HepG2 (cell line): Measurements from ENCODE around the gene TUBB. TPM values are rescaled to one million over a fixed set of nuclear protein-coding genes. Genes with fewer than 3 reads are reported as not detected.
A peak's percentile ranks its signal among the peaks of the same experiment; 100 is the strongest.

Experiments used
- ETV6 ChIP-seq: sonication (generic); formaldehyde crosslinking; conservative IDR thresholded peaks from 2 replicates; pipeline ENCODE4 v1.4.0; 2020; ENCODE audit warnings: missing genetic modification reagents
- FOXC1 ChIP-seq: sonication (generic); formaldehyde crosslinking; IDR thresholded peaks from 2 replicates; pipeline ENCODE4 v1.8.0; 2022; ENCODE audit warnings: mild to moderate bottlenecking, missing genetic modification reagents, borderline replicate concordance
- GPBP1L1 ChIP-seq: sonication (generic); formaldehyde crosslinking; IDR thresholded peaks from 2 replicates; pipeline ENCODE4 v1.5.0; 2020; ENCODE audit warnings: mild to moderate bottlenecking, missing genetic modification reagents
- HBP1 ChIP-seq: IDR thresholded peaks from 2 replicates; pipeline ENCODE4 v1.6.1; 2016; ENCODE audit warnings: low read depth, control low read depth
- HNRNPH1 ChIP-seq: fragments of 200-400 bp; formaldehyde crosslinking; optimal IDR thresholded peaks from 2 replicates; pipeline ENCODE3; 2017; ENCODE audit warnings: mild to moderate bottlenecking, low read depth, low read length
- MTA3 ChIP-seq: sonication (generic); formaldehyde crosslinking; IDR thresholded peaks from 2 replicates; pipeline ENCODE4 v1.4.0; 2020; ENCODE audit warnings: missing genetic modification reagents
- PBX2 ChIP-seq: IDR thresholded peaks from 2 replicates; pipeline ENCODE4 v1.6.1; 2016; ENCODE audit warnings: control low read depth
- POLR2AphosphoS2 ChIP-seq: IDR thresholded peaks from 2 replicates; pipeline ENCODE4 v1.6.1; 2011; ENCODE audit warnings: low read depth, low read length, improper control_type of control experiment
- RFX5 ChIP-seq: IDR thresholded peaks from 2 replicates; pipeline ENCODE4 v1.6.1; 2011; ENCODE audit warnings: low read depth, low read length, improper control_type of control experiment
- SALL1 ChIP-seq: sonication (generic); formaldehyde crosslinking; IDR thresholded peaks from 2 replicates; pipeline ENCODE4 v1.8.0; 2022; ENCODE audit warnings: mild to moderate bottlenecking, missing genetic modification reagents
- SAP130 ChIP-seq: IDR thresholded peaks from 2 replicates; pipeline ENCODE4 v1.6.1; 2016; ENCODE audit warnings: low read depth
- SIN3A ChIP-seq: IDR thresholded peaks from 2 replicates; pipeline ENCODE4 v1.6.1; 2011; ENCODE audit warnings: low read depth, mild to moderate bottlenecking, control low read depth, low read length, borderline replicate concordance
- SP2 ChIP-seq: sonication (generic); formaldehyde crosslinking; IDR thresholded peaks from 2 replicates; pipeline ENCODE4 v1.5.1; 2020; ENCODE audit warnings: mild to moderate bottlenecking, missing genetic modification reagents
- TAF15 ChIP-seq: fragments of 200-400 bp; formaldehyde crosslinking; IDR thresholded peaks from one replicate; pipeline ENCODE4 v1.6.1; 2018; ENCODE audit warnings: mild to moderate bottlenecking, low read depth, low read length; ENCODE audit not compliant: poor library complexity, severe bottlenecking
- TARDBP ChIP-seq: sonication (generic); formaldehyde crosslinking; IDR thresholded peaks from 2 replicates; pipeline ENCODE4 v1.8.0; 2022; ENCODE audit warnings: mild to moderate bottlenecking, missing genetic modification reagents
- ZFP36 ChIP-seq: fragments of 150-350 bp; IDR thresholded peaks from 2 replicates; pipeline ENCODE4 v1.6.1; 2018; ENCODE audit warnings: borderline replicate concordance, low read length, low read depth; ENCODE audit not compliant: partially characterized antibody
- ZNF101 ChIP-seq: sonication (generic); formaldehyde crosslinking; IDR thresholded peaks from 2 replicates; pipeline ENCODE4 v1.4.0; 2020; ENCODE audit warnings: mild to moderate bottlenecking, low read depth, missing genetic modification reagents, borderline replicate concordance
- ZNF274 ChIP-seq: sonication (generic); formaldehyde crosslinking; IDR thresholded peaks from 2 replicates; pipeline ENCODE4 v1.5.1; 2020; ENCODE audit warnings: mild to moderate bottlenecking, missing genetic modification reagents
- ZNF512 ChIP-seq: sonication (generic); formaldehyde crosslinking; IDR thresholded peaks from 2 replicates; pipeline ENCODE4 v1.4.0; 2020; ENCODE audit warnings: mild to moderate bottlenecking, missing genetic modification reagents
- ZNF557 ChIP-seq: sonication (generic); formaldehyde crosslinking; IDR thresholded peaks from 2 replicates; pipeline ENCODE4 v1.4.0; 2020; ENCODE audit warnings: missing genetic modification reagents
- ZSCAN20 ChIP-seq: sonication (generic); formaldehyde crosslinking; IDR thresholded peaks from 2 replicates; pipeline ENCODE4 v1.4.0; 2020; ENCODE audit warnings: missing genetic modification reagents, mild to moderate bottlenecking, borderline replicate concordance
- ZSCAN29 ChIP-seq: sonication (generic); formaldehyde crosslinking; conservative IDR thresholded peaks from 2 replicates; pipeline ENCODE4 v1.4.0; 2020; ENCODE audit warnings: mild to moderate bottlenecking, missing genetic modification reagents
- polyA plus RNA-seq, 8 experiments: library from polyadenylated mRNA; depleted of rRNA in 3 of 8; stranded (reverse) in 7 of 8; unstranded in 1 of 8; fragments of >200 nt; fragmentation: Illumina TruSeq in 4 of 8; extraction: Trizol in 4 of 8; gene quantifications; 2 replicates each; pipeline versions ENCODE4 v1.2.1 to v1.2.3, GENCODE V29; 2011 to 2016; ENCODE audit warnings: low read depth in 4 of 8, missing spikeins in 1 of 8, mixed read lengths in 1 of 8; ENCODE audit not compliant: insufficient read depth in 1 of 8
- total RNA-seq, 5 experiments: library from RNA; depleted of rRNA; stranded (reverse); fragments of >200 nt; fragmentation: Illumina TruSeq; extraction: Trizol; gene quantifications; 2 replicates each; pipeline ENCODE4 v1.2.3, GENCODE V29; 2016; ENCODE audit warnings: low read depth in 1 of 5
- TF ChIP-seq, protein P1 (sequence below): sonication (generic); formaldehyde crosslinking; IDR thresholded peaks from 2 replicates; pipeline ENCODE4 v1.5.1; 2020; ENCODE audit warnings: mild to moderate bottlenecking, missing genetic modification reagents, borderline replicate concordance

TUBB gene
- total and polyA plus RNA-seq, 2 of the 13 experiments (the other 11 are each of a cell fraction or from before 2014, with no cell fraction given) = 911 to 1,163 TPM

DNA sequence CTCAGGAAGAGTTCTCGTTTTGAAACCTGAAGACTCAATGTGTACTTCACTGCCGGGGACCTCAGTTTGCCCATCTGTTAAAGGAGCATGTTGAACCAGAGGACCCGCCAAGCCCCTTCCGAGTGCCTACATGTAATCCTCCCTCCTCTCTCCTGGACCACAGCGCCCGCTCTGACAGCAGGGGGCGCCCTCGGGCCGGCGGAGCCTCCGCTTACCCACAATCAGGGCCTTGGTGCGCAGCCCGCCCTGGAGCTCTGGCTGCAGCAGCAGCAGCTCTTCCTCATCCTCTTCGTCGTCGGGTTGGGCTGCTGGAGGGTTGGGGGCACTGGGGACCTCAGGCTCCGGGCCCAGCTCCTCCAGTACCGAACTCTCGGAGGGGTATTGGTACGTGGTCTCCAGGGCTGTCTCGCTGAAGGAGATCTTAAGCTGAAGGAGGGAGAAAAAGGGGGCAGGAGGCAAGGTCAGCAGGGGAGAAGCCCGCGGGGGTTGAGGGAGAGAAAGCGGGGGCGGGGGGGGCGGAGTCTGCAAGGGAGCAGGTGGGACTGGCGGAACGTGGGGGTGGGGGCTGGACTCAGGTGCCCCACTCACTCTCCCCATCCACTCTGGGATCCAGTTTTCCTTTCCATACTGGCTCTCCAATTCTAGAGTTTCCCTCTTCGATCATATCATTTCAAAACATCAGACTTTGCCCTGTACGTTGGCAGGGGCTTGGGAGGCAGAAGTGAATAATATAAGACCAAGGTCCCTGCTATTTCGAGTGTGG is 41.0 kb upstream of the TUBB start (continued):
- 0 out of 2 replicates have a peak, but pooled peaks have one; percentile 34 for TF ChIP-seq ZNF274 (CRISPR knock-in tag)
- TF ChIP-seq TAF15 = peak; percentile 93
- no peak for TF ChIP-seq HNRNPH1
- no peak for TF ChIP-seq SP2
- no peak for TF ChIP-seq ZSCAN20
- TF ChIP-seq GPBP1L1 (CRISPR knock-in tag) = no peak
- TF ChIP-seq ZSCAN29 = 0 out of 2 replicates have a peak, but pooled peaks have one; percentile 35
- peak; percentile 30 for TF ChIP-seq ZFP36
- no peak for TF ChIP-seq PBX2 (CRISPR knock-in tag)
- no peak for TF ChIP-seq MTA3
- peak; percentile 80 for TF ChIP-seq SAP130 (CRISPR knock-in tag)
- TF ChIP-seq HBP1 (CRISPR knock-in tag) = peak; percentile 88
- TF ChIP-seq ZNF557 (CRISPR knock-in tag) = no peak
- 0 out of 2 replicates have a peak, but pooled peaks have one; percentile 27 for TF ChIP-seq FOXC1 (CRISPR knock-in tag)
- peak; percentile 89 for TF ChIP-seq TARDBP (CRISPR knock-in tag)
- TF ChIP-seq ETV6 (CRISPR knock-in tag) = peak; percentile 88; the same call in 1 of the 2 replicates
- no peak for TF ChIP-seq POLR2AphosphoS2
- TF ChIP-seq, protein P1, sequence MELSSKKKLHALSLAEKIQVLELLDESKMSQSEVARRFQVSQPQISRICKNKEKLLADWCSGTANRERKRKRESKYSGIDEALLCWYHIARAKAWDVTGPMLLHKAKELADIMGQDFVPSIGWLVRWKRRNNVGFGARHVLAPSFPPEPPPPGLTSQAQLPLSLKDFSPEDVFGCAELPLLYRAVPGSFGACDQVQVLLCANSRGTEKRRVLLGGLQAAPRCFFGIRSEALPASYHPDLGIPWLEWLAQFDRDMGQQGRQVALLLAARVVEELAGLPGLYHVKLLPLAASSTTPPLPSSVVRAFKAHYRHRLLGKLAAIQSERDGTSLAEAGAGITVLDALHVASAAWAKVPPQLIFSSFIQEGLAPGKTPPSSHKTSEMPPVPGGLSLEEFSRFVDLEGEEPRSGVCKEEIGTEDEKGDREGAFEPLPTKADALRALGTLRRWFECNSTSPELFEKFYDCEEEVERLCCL (CRISPR knock-in tag) = 0 out of 2 replicates have a peak, but pooled peaks have one; percentile 33
- TF ChIP-seq SIN3A = no peak; the same call in 1 of the 2 replicates
- TF ChIP-seq SALL1 = peak; percentile 83
- no peak for TF ChIP-seq ZNF512 (CRISPR knock-in tag)
- TF ChIP-seq ZNF101 (CRISPR knock-in tag) = no peak
- TF ChIP-seq RFX5 = peak; percentile 22; the same call in 1 of the 2 replicates
